Stimulated activated naive CD8-positive, alpha-beta T cell treated with anti-CD3 and anti-CD28 coated beads, Interleukin-15, Interleukin-2, amounts not matched to agents 100 ng/mL and 50 ng/mL, for 24 hours (primary cell): ENCODE measurements around the gene GPR84.
"Not testable (repeated sequence)": the region's sequence is repeated elsewhere in the genome, so short reads cannot be mapped to it uniquely, and the experiment has no call there.

ENCODE experiments used
- H3K27ac Mint-ChIP-seq: one replicate; pipeline ENCODE4 v1.8.0; 2021; ENCODE audit warnings: mild to moderate bottlenecking, mixed read lengths
- H3K27me3 Mint-ChIP-seq: one replicate; pipeline ENCODE4 v1.8.0; 2021; ENCODE audit warnings: mixed read lengths
- H3K36me3 Mint-ChIP-seq: one replicate; pipeline ENCODE4 v1.8.0; 2021; ENCODE audit warnings: low read depth, mixed read lengths
- H3K4me1 Mint-ChIP-seq: one replicate; pipeline ENCODE4 v1.8.0; 2021; ENCODE audit warnings: low read depth, mixed read lengths
- H3K4me3 Mint-ChIP-seq: one replicate; pipeline ENCODE4 v1.8.0; 2021; ENCODE audit warnings: mild to moderate bottlenecking, mixed read lengths
- H3K9me3 Mint-ChIP-seq: one replicate; pipeline ENCODE4 v1.8.0; 2021; ENCODE audit warnings: mixed read lengths

GPR84 gene

DNA sequence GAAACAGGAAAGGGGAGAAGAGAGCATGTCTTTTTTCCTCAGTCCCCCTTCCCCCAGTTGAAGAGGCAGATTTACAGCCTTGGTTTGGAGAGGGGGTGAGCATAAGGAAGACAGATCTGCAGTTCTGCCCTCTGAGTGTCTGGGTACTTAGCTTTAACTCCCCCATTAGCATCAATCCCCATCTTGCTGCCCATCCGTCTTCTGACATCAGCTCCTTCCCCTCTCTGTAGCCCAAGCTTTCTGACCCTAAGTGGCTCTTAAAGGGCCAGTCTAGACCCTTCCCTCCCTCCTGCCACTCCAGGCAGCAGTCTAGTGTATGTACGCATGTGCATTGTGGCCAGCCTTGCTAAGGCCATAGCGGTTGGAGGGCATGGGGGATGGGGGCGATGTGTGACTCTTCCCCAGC, 7.3 kb downstream of the GPR84 start:
- H3K36me3 Mint-ChIP-seq: peaks cover 7% of the 10 kb centered on the region
- H3K4me3 Mint-ChIP-seq: no peak overlapping the region
- no peaks in the 10 kb centered on the region for H3K9me3 Mint-ChIP-seq
- H3K4me1 Mint-ChIP-seq: peaks cover 11% of the 10 kb centered on the region
- no peaks in the 10 kb centered on the region for H3K27me3 Mint-ChIP-seq
- H3K27ac Mint-ChIP-seq: no peak overlapping the region

DNA sequence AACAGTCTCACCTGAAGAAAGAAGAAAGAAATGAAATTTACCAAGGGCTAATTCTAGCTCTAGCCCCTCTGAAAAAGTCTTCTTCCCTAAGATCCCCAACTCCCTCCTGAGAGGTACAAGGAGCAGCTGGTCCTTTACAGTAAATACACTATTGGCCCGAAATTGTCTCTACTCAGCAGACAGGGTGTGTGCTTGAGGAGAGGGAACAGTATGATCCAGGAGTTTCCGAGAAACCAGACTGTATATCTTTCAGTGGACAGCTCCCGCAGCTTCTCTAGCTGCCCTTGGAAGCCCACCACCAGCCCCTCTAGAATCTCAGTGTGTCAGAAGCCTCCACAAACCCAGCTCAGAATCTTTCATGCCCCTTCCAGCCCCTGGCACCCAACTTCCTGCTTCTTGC, 8.1 kb downstream of the GPR84 start:
- H3K27ac Mint-ChIP-seq: no peak overlapping the region
- no peak overlapping the region for H3K4me3 Mint-ChIP-seq
- peaks cover 13% of the 10 kb centered on the region for H3K36me3 Mint-ChIP-seq
- peaks cover 17% of the 10 kb centered on the region for H3K4me1 Mint-ChIP-seq
- no peaks in the 10 kb centered on the region for H3K27me3 Mint-ChIP-seq
- no peaks in the 10 kb centered on the region for H3K9me3 Mint-ChIP-seq

DNA sequence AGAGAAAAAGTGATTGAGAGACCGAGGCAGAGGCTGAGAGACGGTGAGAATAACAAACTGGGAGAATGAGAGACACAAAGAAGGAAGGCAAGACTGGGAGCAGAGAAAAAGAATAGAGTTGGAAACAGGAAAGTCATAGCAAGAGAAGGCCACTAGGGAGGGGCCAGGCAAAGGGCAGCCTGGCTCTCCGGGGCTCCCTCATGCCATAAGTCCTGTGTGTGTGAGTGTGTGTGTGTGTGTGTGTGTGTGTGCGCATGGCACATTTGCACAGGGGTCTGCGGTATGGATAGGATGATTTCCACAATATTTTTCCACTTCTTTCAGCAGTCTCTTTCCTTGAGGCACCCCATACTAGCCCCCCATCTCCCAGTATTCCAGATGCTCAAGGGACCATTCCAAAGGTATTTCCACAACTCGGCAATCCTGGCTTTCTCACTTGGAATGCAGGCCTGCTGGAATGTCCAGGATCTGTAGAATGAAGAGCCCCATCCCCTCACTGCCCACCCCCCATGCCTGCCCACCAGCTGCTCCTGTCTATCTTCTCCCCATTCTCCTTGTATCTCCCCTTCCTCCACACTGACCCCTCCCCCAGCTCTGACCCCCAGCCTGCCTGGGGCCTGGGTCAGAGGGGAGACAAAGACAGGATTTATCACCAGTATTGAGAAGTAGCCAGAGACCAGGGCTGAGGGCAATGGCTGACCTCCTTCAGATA, 9.0 kb downstream of the GPR84 start:
- Mint-ChIP-seq H3K4me1 (peaks cover 20% of the 10 kb centered on the region), H3K27ac (no peak overlapping the region), H3K4me3 (no peak overlapping the region), H3K9me3 (no peaks in the 10 kb centered on the region), H3K36me3 (peaks cover 23% of the 10 kb centered on the region), H3K27me3 (no peaks in the 10 kb centered on the region)

DNA sequence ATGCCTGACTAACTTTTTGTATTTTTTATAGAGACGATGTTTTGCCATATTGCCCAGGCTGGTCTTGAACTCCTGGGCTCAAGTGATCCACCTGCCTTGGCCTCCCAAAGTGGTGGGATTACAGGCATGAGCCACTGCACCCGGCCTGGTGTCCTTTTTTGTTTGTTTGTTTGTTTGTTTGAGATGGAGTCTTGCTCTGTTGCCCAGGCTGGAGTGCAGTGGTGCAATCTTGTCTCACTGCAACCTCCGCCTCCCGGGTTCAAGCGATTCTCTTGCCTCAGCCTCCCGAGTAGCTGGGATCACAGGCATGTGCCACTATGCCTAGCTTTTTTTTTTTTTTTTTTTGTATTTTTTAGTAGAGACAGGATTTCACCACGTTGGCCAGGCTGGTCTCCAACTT, 10.0 kb downstream of the GPR84 start:
- not testable (repeated sequence) for H3K9me3 Mint-ChIP-seq

DNA sequence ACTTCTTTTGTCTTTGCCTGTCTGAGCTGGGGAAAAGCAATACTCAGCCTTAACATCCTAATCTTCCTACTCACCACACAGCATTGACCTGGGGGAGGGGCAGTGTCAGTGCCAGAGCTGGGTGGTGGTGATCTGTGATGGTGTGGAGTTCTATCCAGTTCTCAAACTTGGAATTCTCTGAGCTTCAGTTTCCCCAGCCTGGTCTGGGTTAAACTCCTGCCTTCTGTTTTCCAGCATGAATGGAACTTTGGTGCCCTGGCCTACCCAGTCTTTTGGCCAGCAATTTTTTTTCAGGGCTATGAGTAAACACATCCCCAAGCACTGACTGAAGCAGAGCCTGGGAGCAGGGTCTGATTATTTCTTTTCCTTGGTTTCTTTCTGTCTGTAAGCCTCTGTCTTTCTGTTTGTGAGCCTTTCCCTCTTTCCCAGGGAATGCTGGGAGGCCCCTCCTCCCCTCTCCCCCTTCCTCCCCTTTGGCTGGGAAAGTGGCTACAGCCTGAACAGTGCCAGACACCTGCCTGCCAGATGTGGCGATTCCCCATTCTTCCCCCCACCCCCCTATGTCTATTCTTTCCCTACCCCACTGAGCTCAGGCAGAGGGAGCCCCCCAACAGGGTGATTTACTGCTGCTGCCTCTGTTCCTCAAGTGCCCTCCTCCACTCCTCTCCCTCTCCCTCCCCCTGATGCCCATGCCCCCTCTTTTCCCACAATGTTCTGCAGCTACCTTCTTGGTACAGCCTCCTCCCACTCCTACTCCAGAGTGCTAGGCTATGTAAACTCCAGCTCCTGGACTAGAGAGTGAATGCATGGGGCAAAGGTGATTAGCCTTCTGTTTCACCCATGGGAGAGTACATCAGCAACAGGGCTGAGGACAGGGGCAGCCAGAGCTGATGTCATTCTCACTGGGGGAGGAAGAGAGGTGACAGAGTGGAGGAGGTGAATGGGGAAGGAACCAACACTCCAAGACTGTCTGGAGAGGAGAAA, 11.1 kb downstream of the GPR84 start:
- no peak overlapping the region for H3K4me3 Mint-ChIP-seq
- peaks cover 20% of the 10 kb centered on the region for H3K4me1 Mint-ChIP-seq
- no peak overlapping the region for H3K27ac Mint-ChIP-seq
- H3K9me3 Mint-ChIP-seq: no peaks in the 10 kb centered on the region
- H3K27me3 Mint-ChIP-seq: no peaks in the 10 kb centered on the region
- H3K36me3 Mint-ChIP-seq: peaks cover 32% of the 10 kb centered on the region

More for the DNA sequence above, 10.0 kb downstream of the GPR84 start:
- H3K27me3 Mint-ChIP-seq, H3K27ac Mint-ChIP-seq, H3K4me3 Mint-ChIP-seq: not testable (repeated sequence)
- Mint-ChIP-seq H3K36me3 (peaks cover 31% of the 10 kb centered on the region), H3K4me1 (peaks cover 20% of the 10 kb centered on the region)

DNA sequence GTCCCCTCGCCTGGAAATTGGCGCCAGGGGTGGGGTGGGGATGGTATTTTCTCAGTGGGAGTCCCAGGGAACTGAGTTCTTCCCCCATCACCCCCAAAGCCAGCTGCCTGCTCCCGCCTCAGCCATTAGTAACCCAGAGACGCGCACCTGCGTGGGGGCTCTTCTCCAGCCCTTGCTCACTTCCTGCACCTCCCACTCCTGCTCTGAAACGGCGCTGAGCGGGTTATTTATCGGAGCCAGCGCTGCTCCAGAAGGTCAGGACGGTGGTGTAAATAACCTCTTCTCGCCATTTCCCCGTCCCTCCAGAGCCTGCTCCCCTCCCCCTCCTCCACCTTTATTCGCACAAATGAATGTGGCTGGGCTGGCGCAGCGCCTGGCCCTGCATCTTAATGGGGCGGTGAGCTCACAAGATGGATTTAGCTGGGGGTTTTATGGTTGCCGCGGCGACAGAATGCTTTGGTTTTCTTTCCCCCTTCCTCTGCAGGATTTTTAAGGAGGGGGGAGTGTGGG, 12.2 kb downstream of the GPR84 start:
- peaks cover 41% of the 10 kb centered on the region for H3K36me3 Mint-ChIP-seq
- no peaks in the 10 kb centered on the region for H3K27me3 Mint-ChIP-seq
- H3K4me1 Mint-ChIP-seq: peaks cover 20% of the 10 kb centered on the region
- H3K9me3 Mint-ChIP-seq: no peaks in the 10 kb centered on the region
- peak overlapping the region; percentile 49 for H3K4me3 Mint-ChIP-seq
- no peak overlapping the region for H3K27ac Mint-ChIP-seq

DNA sequence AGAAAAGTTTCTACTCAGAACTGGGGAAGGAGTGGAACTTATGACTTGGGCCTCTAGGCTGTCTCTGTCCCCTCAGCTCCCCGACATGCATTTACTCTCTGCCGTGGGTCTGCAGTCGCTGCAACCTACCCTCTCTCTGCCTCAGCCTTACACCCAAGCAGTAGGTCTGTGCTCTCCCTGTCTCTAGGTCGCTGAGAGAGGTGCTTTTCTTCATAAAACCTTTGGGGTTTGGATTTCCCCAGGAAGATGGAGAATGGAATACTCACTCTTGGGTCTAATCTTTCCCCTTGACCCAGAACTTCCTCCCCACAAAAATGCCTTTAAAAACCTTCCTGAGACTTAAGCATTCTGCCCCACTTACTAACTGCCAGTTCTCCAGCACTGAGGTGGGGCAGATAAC, 12.9 kb downstream of the GPR84 start:
- Mint-ChIP-seq H3K27ac (no peak overlapping the region), H3K27me3 (no peaks in the 10 kb centered on the region), H3K9me3 (no peaks in the 10 kb centered on the region), H3K4me1 (peaks cover 20% of the 10 kb centered on the region), H3K36me3 (peaks cover 46% of the 10 kb centered on the region), H3K4me3 (no peak overlapping the region)

DNA sequence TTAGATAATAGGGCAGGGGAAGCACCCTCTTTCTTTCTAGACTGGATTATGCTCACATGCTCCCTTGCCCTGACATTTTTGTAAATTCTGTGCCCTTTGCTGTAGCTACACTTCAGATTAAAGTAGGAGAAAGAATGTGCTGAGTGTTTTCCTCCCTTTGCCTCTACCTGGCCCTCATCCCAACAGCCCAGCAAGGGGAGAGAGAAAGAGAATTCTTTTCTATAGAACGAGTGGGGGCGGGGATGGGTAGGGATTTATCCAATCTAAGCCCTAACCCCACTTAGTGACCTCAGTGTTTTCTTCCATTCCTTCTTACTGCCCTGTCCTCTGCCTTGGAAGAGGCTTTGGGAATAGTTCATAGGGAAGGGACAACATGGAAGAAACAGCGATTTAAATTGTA, 13.5 kb downstream of the GPR84 start:
- H3K4me1 Mint-ChIP-seq: peaks cover 20% of the 10 kb centered on the region
- no peak overlapping the region for H3K27ac Mint-ChIP-seq
- H3K9me3 Mint-ChIP-seq: no peaks in the 10 kb centered on the region
- H3K27me3 Mint-ChIP-seq: no peaks in the 10 kb centered on the region
- H3K36me3 Mint-ChIP-seq: peaks cover 46% of the 10 kb centered on the region
- H3K4me3 Mint-ChIP-seq: no peak overlapping the region

DNA sequence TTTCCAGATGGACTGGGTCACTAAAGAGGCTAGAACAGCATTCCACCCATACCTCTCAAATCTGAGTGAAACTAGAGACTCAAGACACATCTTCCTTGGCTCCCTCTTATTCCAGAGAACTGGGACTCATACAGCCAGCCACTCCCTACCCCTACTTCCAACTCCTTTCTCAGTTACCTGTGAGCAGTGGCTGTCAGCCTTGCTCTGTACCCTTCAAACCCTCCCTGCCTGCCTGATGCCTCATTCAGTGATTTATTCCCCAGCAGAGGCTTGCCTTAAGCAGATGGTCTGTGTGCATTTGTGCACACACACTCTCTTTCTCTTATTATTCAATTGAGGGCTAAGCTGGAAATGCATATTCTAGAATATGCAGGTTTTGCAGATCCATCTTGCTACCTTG, 14.6 kb downstream of the GPR84 start:
- H3K4me3 Mint-ChIP-seq: no peak overlapping the region
- no peaks in the 10 kb centered on the region for H3K27me3 Mint-ChIP-seq
- no peaks in the 10 kb centered on the region for H3K9me3 Mint-ChIP-seq
- no peak overlapping the region for H3K27ac Mint-ChIP-seq
- H3K36me3 Mint-ChIP-seq: peaks cover 54% of the 10 kb centered on the region
- H3K4me1 Mint-ChIP-seq: peaks cover 20% of the 10 kb centered on the region

DNA sequence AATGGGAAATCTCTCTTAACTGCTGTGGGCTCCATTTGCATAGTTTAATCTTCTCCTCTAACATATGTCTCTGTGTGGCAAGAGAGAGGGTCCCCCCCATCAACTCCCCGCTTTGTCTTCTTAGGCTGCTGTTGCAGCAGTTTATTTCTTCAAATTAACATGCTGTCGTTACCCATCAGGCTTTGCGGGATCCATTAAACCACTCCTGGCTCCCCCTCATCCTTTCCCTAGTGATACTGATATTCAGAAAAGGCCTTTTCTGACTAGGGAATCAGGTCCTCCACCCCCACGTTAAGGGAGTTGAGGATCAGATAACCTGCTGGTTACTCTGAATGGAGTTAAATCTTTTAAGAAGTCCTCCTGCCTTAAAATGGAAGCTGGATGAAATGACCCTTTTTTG, 15.2 kb downstream of the GPR84 start:
- Mint-ChIP-seq H3K4me1 (peaks cover 20% of the 10 kb centered on the region), H3K4me3 (no peak overlapping the region), H3K36me3 (peaks cover 54% of the 10 kb centered on the region), H3K27me3 (no peaks in the 10 kb centered on the region), H3K27ac (no peak overlapping the region), H3K9me3 (no peaks in the 10 kb centered on the region)

DNA sequence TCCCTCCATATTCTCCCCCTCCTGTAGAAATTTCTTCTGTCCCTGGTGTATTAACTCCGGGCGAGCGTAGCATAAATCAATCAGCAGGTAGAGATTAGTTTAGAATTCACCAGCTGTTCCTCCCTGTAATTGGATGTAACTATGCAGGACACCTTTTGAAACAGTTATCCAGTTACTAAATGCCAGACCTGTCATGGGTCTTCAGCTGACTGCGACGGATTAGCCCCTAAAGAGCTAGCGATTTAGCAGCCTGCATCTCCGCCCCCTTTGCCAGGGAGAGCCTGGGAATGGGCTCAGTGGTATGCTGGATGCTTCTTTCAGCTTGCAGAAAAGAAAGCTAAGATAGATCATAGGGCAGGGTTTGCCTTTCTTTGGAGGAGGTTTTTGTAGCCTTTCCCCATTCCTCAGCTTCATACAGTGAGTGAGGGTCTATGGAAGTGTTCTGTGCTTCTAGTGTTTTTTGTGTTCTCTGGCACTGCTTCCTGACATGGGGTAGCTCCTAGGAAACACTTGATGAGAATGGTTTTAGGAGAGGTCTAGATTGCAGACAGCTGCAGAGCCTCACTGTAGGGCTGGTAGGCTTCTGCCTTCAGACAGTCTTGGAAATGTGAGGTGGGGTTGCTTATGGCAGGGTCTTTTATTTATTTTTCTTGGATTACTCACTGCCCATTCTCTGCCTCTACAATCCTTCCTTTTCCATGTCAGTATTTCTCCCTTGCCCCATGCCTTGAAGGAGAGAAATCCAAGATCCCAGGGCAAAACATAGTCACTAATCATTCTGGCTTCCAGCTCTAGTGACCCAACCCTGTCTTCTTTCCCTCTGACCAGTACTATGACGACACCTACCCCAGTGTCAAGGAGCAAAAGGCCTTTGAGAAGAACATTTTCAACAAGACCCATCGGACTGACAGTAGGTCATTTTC, 22.6 kb downstream of the GPR84 start:
- H3K36me3 Mint-ChIP-seq: peaks cover 35% of the 10 kb centered on the region
- H3K27ac Mint-ChIP-seq: no peak overlapping the region
- no peaks in the 10 kb centered on the region for H3K4me1 Mint-ChIP-seq
- no peaks in the 10 kb centered on the region for H3K27me3 Mint-ChIP-seq
- no peaks in the 10 kb centered on the region for H3K9me3 Mint-ChIP-seq
- no peak overlapping the region for H3K4me3 Mint-ChIP-seq

DNA sequence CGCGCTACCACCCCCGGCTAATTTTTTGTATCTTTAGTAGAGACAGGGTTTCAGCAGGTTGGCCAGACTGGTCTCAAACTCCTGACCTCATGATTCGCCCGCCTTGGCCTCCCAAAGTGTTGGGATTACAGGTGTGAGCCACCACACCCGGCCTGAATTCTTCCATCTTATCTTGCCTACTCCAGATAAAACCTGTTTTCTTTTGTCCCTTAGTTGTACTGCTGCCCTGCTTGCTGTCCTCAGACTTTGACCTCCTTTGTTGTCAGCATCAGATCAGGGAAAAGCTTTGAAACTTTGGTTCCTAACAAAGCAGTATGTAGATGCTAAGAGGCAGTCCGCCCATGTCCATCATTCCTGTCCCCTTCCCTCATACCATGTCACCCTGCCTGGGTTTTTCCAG, 23.4 kb downstream of the GPR84 start:
- Mint-ChIP-seq H3K4me3 (no peak overlapping the region), H3K27ac (no peak overlapping the region), H3K36me3 (peaks cover 35% of the 10 kb centered on the region), H3K27me3 (no peaks in the 10 kb centered on the region), H3K4me1 (no peaks in the 10 kb centered on the region), H3K9me3 (no peaks in the 10 kb centered on the region)

DNA sequence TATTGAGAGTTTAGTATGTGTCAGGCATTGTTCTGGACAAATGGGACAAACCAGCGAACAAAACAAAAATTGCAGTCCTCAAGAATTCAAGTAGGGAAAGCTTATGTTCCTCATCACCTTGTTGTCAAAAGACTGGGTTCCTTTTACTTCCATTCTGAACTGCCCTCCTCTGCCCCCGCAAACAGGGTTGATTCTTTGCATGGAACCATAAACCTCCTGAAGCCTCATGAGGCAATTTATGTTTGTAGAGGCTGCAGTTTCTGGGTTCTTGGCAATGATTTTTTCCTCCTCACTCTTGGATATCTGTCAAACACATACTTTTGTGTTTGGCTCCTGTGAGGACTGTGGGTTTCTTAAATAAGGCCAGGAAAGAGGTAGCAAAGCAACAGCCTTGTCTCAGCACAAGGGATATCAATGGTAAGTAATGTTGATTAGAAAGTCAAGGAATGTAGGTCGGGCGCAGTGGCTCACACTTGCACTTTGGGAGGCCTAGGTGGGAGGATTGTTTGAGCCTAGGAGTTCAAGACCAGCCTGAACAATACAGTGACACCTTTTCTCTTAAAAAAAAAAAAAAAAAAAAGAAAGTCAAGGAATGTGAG, 25.5 kb downstream of the GPR84 start:
- peaks cover under 1% of the 10 kb centered on the region for H3K4me1 Mint-ChIP-seq
- no peaks in the 10 kb centered on the region for H3K27me3 Mint-ChIP-seq
- H3K9me3 Mint-ChIP-seq: no peaks in the 10 kb centered on the region
- no peak overlapping the region for H3K4me3 Mint-ChIP-seq
- H3K36me3 Mint-ChIP-seq: peaks cover 27% of the 10 kb centered on the region
- H3K27ac Mint-ChIP-seq: no peak overlapping the region
